Measurements from ENCODE around the gene TNNI3K.

TNNI3K gene

GRCh38 chr1:74584185-74584584 lies 349.0 kb downstream of the TNNI3K start:
- no peak for DNase-seq

GRCh38 chr1:74586253-74586897 lies 351.2 kb downstream of the TNNI3K start:
- DNase-seq = no peak

GRCh38 chr1:74587888-74588287 lies 352.7 kb downstream of the TNNI3K start:
- DNase-seq = no peak

- no peak for DNase-seq
Observed at GRCh38 chr1:74590288-74590687, 355.1 kb downstream of the TNNI3K start.

- no peak for DNase-seq
Observed at GRCh38 chr1:74591949-74592348, 356.8 kb downstream of the TNNI3K start.

- no peak for DNase-seq
Observed at GRCh38 chr1:74592580-74593355, 357.6 kb downstream of the TNNI3K start.

Data from CD4-positive, alpha-beta T cell treated with Interleukin-17A for 4 hours (primary cell).